Measurements from ENCODE around the gene USP15.

DNA sequence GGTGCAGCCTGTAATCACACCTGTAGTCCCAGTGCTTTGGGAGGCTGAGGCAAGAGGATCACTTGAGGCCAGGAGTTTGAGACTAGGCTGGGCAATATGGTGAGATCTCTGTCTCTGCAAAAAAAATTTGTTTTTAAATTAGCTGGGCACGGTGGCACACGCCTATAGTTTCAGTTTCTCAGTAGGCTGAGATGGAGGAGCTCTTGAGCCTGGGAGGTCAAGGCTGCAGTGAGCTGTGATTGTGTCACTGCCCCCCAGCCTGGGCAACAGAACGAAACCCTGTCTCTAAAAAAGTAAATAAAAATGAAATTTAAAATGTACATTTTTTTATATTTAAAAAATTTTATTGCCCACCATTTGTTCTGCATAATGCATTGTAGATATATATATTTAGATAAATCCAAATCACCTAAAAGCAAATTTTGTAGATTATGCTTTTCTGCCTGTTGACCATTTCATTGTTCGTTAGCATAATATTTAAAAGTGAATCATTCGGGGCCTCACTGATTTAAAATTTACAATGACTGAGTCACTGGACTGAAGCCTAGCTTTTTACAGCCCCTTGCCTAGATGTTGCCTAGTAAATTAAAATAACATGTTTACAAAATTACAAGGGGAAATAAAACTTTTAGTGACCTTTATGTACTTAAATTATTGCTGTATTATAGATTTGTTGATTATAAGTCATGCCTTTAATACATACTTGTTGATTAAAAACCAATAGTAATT is 87.9 kb downstream of the USP15 start:
- TF ChIP-seq CTCF (IDR thresholded peaks at IDR 0.05) = no peak
- no peak for TF ChIP-seq EZH2 (IDR thresholded peaks at IDR 0.05; ENCODE audit: borderline replicate concordance, insufficient read depth, low read depth, low read length, poor library complexity, severe bottlenecking)
